ENCODE data around the gene PRKG1. TPM values are rescaled to one million over a fixed set of nuclear protein-coding genes. Genes with fewer than 3 reads are reported as not detected.

The PRKG1 gene
- total RNA-seq, 4 donors from 2014 or later: 26.5 to 72.3 (median 58.1) TPM

- intact Hi-C loops (cut with DNase I): no loop called here
- 9% methylated on average over 18 of the region's 18 CpGs for WGBS, 2 donors
- Histone ChIP-seq H3K36me3 (no peaks in the 10 kb centered on the region), H3K9me3 (no peaks in the 10 kb centered on the region), H3K4me1 (peaks cover 22 to 29% of the 10 kb centered on the region in 2 donors), H3K27me3 (no peaks in the 10 kb centered on the region), H3K27ac (peak overlapping the region; percentile 48 to 95 (median 86)), H3K4me3 (replicated peaks in 1 of 3) (peak overlapping the region; percentile 4 to 86 (median 59))
- no peak for TF ChIP-seq POLR2A (IDR thresholded peaks at IDR 0.05)
- DNase-seq: no peak
Measured at GRCh38 chr10:51075043-51075872, 971 bp downstream of the PRKG1 start.

- H3K4me3 ChIP-seq (replicated peaks in 1 of 3): no peak overlapping the region
- no peak for TF ChIP-seq CTCF (IDR thresholded peaks at IDR 0.05)
- H3K36me3 ChIP-seq: no peaks in the 10 kb centered on the region
- intact Hi-C loops (cut with DNase I): no loop called here
- DNase-seq: no peak
- 74 to 77% methylated on average over 6 of the region's 6 CpGs for WGBS, 2 donors
- H3K4me1 ChIP-seq: peaks cover 22 to 29% of the 10 kb centered on the region in 2 donors
- no peaks in the 10 kb centered on the region for H3K9me3 ChIP-seq
- H3K27ac ChIP-seq: no peak overlapping the region
- no peaks in the 10 kb centered on the region for H3K27me3 ChIP-seq
Measured at GRCh38 chr10:51075873-51076229, 1.6 kb downstream of the PRKG1 start.

GRCh38 chr10:51076299-51076841 lies 2.1 kb downstream of the PRKG1 start:
- intact Hi-C loops (cut with DNase I): no loop called here
- Histone ChIP-seq H3K4me3 (replicated peaks in 1 of 3) (no peak overlapping the region), H3K4me1 (peaks cover 22 to 29% of the 10 kb centered on the region in 2 donors), H3K27me3 (no peaks in the 10 kb centered on the region), H3K27ac (no peak overlapping the region), H3K9me3 (no peaks in the 10 kb centered on the region), H3K36me3 (no peaks in the 10 kb centered on the region)
- 51 to 67% methylated on average over 3 of the region's 3 CpGs for WGBS, 2 donors
- TF ChIP-seq POLR2A (IDR thresholded peaks at IDR 0.05) (no peak), CTCF (IDR thresholded peaks at IDR 0.05) (no peak)
- DNase-seq: no peak

DNA sequence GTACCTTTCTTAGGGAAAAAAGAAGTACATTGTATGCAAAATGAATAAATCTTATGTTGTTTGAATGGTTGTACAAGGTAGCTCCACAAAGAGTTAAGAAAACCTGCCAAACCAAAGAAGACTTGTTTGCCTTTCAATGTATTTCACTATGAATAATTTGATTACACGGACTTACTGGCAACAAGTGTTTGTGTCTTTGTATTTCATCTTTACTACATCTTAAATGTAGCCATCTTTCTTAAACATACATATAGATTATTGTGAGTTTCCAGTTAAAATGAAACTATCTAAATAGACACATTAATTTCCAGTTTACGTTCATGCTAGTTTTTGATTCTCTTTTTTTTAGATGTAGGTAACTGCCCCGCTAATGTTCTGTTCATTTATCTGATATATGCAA lies 2.8 kb downstream of the PRKG1 start:
- H3K4me1 ChIP-seq: peaks cover 22 to 29% of the 10 kb centered on the region in 2 donors

GRCh38 chr10:51077507-51077906 lies 3.2 kb downstream of the PRKG1 start:
- no peak for DNase-seq
- Histone ChIP-seq H3K4me1 (peaks cover 22 to 29% of the 10 kb centered on the region in 2 donors), H3K27ac (peak overlapping the region in 1 of 3 donors; percentile 1), H3K4me3 (replicated peaks in 1 of 3) (no peak overlapping the region), H3K36me3 (no peaks in the 10 kb centered on the region), H3K27me3 (no peaks in the 10 kb centered on the region), H3K9me3 (no peaks in the 10 kb centered on the region)
- intact Hi-C loops (cut with DNase I): no loop called here
- TF ChIP-seq CTCF (IDR thresholded peaks at IDR 0.05) (no peak), POLR2A (IDR thresholded peaks at IDR 0.05) (no peak)

More for the DNA sequence above, 2.8 kb downstream of the PRKG1 start:
- Histone ChIP-seq H3K4me3 (replicated peaks in 1 of 3) (no peak overlapping the region), H3K27me3 (no peaks in the 10 kb centered on the region), H3K27ac (no peak overlapping the region), H3K9me3 (no peaks in the 10 kb centered on the region), H3K36me3 (no peaks in the 10 kb centered on the region)
- 67 to 75% methylated on average over 3 of the region's 3 CpGs for WGBS, 2 donors
- TF ChIP-seq POLR2A (IDR thresholded peaks at IDR 0.05) (no peak), CTCF (IDR thresholded peaks at IDR 0.05) (no peak)
- intact Hi-C loops (cut with DNase I): no loop called here
- no peak for DNase-seq
